ENCODE measurements around the gene STX2. TPM values are rescaled to one million over a fixed set of nuclear protein-coding genes. Genes with fewer than 3 reads are reported as not detected.

STX2 gene
- polyA plus RNA-seq, 1 donor (not counting 4 experiments of a cell fraction or from before 2014, with no cell fraction given): 24.1 TPM

DNA sequence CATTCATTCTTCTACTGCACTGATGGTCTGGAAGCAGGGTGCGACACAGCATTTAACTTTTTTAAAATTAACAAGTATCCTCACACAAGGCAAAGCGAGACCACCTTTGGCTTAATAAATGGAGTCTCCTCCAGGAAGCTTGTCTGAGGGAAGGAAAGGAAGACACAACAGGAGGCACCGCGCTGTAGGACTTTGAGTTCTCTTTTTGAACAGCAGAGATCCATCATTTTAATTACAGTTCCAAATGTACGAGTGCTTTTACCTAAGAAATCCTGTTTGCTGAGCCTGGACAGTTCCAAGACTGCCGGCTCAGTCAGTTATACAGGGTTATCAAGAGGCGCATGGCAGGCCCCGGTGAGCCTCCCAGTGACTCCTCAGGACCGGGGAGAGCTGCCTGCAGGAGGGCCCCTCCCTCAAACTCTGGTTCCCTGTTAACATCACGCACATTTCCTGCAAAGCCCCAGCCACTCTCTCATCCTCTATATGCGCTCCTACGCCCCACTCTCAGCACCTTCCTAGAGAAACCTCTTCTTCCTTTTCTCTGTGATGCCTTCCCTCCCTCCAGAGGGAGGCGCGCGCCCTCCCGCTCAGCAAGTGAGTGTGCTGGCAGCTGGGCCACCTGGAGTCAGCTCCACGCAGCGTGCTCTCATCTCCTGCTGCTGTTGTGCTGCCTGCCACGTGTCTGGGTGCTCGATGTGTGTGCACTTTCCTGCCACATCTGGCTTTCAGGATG lies 46.1 kb downstream of the STX2 start:
- H3K9me3 ChIP-seq (ENCODE audit: control insufficient read depth, low read depth, low read length): no peaks in the 10 kb centered on the region
- H3K36me3 ChIP-seq (ENCODE audit: control insufficient read depth in 2 of 2, extremely low read depth in 1 of 2, insufficient read depth in 2 of 2, low read length in 2 of 2): peaks cover 9 to 10% of the 10 kb centered on the region in 2 experiments
- H4K20me1 ChIP-seq (ENCODE audit: control insufficient read depth, extremely low read depth, insufficient read depth, low read length): no peaks in the 10 kb centered on the region
- TF ChIP-seq, protein P1, sequence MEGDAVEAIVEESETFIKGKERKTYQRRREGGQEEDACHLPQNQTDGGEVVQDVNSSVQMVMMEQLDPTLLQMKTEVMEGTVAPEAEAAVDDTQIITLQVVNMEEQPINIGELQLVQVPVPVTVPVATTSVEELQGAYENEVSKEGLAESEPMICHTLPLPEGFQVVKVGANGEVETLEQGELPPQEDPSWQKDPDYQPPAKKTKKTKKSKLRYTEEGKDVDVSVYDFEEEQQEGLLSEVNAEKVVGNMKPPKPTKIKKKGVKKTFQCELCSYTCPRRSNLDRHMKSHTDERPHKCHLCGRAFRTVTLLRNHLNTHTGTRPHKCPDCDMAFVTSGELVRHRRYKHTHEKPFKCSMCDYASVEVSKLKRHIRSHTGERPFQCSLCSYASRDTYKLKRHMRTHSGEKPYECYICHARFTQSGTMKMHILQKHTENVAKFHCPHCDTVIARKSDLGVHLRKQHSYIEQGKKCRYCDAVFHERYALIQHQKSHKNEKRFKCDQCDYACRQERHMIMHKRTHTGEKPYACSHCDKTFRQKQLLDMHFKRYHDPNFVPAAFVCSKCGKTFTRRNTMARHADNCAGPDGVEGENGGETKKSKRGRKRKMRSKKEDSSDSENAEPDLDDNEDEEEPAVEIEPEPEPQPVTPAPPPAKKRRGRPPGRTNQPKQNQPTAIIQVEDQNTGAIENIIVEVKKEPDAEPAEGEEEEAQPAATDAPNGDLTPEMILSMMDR (optimal IDR thresholded peaks at IDR 0.05 in 1 of 3, IDR thresholded peaks at IDR 0.05 in 1 of 3, conservative IDR thresholded peaks at IDR 0.05 in 1 of 3; ENCODE audit: extremely low read depth in 1 of 3, insufficient read depth in 2 of 3, low read length in 3 of 3): no peak
- no peak for TF ChIP-seq EZH2 (IDR thresholded peaks at IDR 0.05; ENCODE audit: low read length)
- no peak overlapping the region for H3K27ac ChIP-seq (ENCODE audit: control insufficient read depth, insufficient read depth, low read length)
- H3K4me2 ChIP-seq (ENCODE audit: control insufficient read depth, extremely low read depth, insufficient read depth, low read depth, low read length): no peak overlapping the region
- dilution Hi-C loops (cut with MboI; ENCODE audit: extremely low pct_ligation_motif_present, low sequenced_read_pairs): no loop called here
- no peaks in the 10 kb centered on the region for H3K79me2 ChIP-seq (ENCODE audit: control insufficient read depth, insufficient read depth, low read length)
- H3K9me1 ChIP-seq (ENCODE audit: control insufficient read depth, extremely low read depth, insufficient read depth, low read length): no peaks in the 10 kb centered on the region
- no peak overlapping the region for H3K4me3 ChIP-seq (ENCODE audit: control insufficient read depth in 2 of 3, extremely low read depth in 1 of 3, insufficient read depth in 2 of 3, low read depth in 1 of 3, low read length in 3 of 3)
- peaks cover 15% of the 10 kb centered on the region for H3K4me1 ChIP-seq (ENCODE audit: control insufficient read depth, extremely low read depth, insufficient read depth, low read length)
- H3K27me3 ChIP-seq (ENCODE audit: control insufficient read depth, extremely low read depth, insufficient read depth, low read length): no peaks in the 10 kb centered on the region
- DNase-seq (ENCODE audit: low read depth, low spot score) (no peak), FAIRE-seq (no peak)
- H2AFZ ChIP-seq (ENCODE audit: control insufficient read depth, low read length): no peak overlapping the region
- no peak overlapping the region for H3K9ac ChIP-seq (ENCODE audit: control insufficient read depth, extremely low read depth, insufficient read depth, low read length)

DNA sequence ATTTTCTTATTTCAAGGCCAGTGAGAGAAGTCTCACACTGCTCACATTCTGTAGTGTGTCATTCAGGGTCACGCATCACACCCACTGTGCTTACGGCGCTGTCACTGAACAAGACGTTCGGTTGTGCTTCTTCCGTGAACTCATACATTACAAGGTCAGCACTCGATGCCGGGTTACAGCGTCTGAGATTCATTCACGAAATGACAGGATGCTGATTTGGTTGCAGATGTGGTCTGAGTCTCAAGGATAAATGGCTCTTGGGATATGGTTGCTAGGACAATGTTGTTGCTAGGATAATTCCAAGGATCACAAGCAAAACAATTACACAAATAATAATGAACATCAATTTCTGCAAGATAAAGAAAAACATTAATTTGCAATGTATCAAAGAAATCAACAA lies 47.4 kb downstream of the STX2 start:
- Histone ChIP-seq H2AFZ (ENCODE audit: control insufficient read depth, low read length) (no peak overlapping the region), H3K27ac (ENCODE audit: control insufficient read depth, insufficient read depth, low read length) (no peak overlapping the region), H3K27me3 (ENCODE audit: control insufficient read depth, extremely low read depth, insufficient read depth, low read length) (no peaks in the 10 kb centered on the region), H3K9ac (ENCODE audit: control insufficient read depth, extremely low read depth, insufficient read depth, low read length) (no peak overlapping the region), H3K4me1 (ENCODE audit: control insufficient read depth, extremely low read depth, insufficient read depth, low read length) (peaks cover 18% of the 10 kb centered on the region), H3K9me1 (ENCODE audit: control insufficient read depth, extremely low read depth, insufficient read depth, low read length) (no peaks in the 10 kb centered on the region), H4K20me1 (ENCODE audit: control insufficient read depth, extremely low read depth, insufficient read depth, low read length) (no peaks in the 10 kb centered on the region), H3K9me3 (ENCODE audit: control insufficient read depth, low read depth, low read length) (no peaks in the 10 kb centered on the region), H3K79me2 (ENCODE audit: control insufficient read depth, insufficient read depth, low read length) (no peaks in the 10 kb centered on the region), H3K4me3 (ENCODE audit: control insufficient read depth in 2 of 3, extremely low read depth in 1 of 3, insufficient read depth in 2 of 3, low read depth in 1 of 3, low read length in 3 of 3) (no peak overlapping the region), H3K4me2 (ENCODE audit: control insufficient read depth, extremely low read depth, insufficient read depth, low read depth, low read length) (no peak overlapping the region), H3K36me3 (ENCODE audit: control insufficient read depth in 2 of 2, extremely low read depth in 1 of 2, insufficient read depth in 2 of 2, low read length in 2 of 2) (peaks cover 9 to 10% of the 10 kb centered on the region in 2 experiments)
- no peak for FAIRE-seq
- DNase-seq (ENCODE audit: low read depth, low spot score): no peak
- TF ChIP-seq EZH2 (IDR thresholded peaks at IDR 0.05; ENCODE audit: low read length): no peak
- TF ChIP-seq, protein P1 (optimal IDR thresholded peaks at IDR 0.05 in 1 of 3, IDR thresholded peaks at IDR 0.05 in 1 of 3, conservative IDR thresholded peaks at IDR 0.05 in 1 of 3; ENCODE audit: extremely low read depth in 1 of 3, insufficient read depth in 2 of 3, low read length in 3 of 3): no peak
- dilution Hi-C loops (cut with MboI; ENCODE audit: extremely low pct_ligation_motif_present, low sequenced_read_pairs): no loop called here
